ENCODE measurements around the gene NAA20.
"Not testable (repeated sequence)": the region's sequence is repeated elsewhere in the genome, so short reads cannot be mapped to it uniquely, and the experiment has no call there.

NAA20 gene

DNA sequence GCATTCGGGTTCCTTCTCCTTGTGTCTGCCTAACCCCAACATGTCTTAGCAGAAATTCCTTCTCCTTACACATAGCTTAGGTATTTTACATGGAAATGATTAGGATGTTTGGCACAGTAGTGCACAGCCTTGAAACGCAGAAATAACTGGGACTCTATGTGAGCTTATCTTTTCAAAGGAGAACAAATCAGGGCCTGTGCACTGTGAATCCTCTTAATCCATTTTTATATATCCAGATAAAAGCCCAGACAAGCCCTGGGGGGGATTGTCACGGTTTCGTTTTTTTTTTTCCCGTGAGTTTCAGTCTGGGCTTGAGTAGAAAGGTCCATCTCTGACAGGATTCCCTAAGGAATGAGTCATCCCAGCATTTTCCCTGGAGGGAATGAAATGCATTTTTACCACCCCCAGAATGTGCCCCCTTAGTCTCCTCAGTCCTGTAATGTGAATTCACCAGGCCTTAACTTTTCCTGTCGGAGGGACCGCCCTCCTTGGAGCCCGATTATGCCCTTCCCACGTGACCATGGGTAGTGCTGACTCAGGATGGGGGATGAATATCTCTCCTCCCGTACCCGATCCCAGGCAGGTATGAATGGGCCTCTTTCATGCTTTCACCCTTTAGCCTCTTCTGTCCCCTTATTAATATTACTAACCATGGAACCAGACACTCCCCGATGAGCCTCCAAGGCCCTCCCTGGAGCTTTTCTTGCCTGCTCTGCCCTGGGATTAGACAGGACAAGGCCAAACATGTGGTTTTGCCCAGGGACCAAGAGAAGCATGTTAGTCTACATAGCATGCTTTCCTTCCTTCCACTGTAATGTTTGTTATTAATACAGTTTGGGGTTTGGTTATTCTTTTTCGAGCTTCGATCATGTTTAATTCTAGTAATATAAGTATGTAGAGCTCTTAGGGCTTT is 23.9 kb upstream of the NAA20 start:
- no peak for DNase-seq

DNA sequence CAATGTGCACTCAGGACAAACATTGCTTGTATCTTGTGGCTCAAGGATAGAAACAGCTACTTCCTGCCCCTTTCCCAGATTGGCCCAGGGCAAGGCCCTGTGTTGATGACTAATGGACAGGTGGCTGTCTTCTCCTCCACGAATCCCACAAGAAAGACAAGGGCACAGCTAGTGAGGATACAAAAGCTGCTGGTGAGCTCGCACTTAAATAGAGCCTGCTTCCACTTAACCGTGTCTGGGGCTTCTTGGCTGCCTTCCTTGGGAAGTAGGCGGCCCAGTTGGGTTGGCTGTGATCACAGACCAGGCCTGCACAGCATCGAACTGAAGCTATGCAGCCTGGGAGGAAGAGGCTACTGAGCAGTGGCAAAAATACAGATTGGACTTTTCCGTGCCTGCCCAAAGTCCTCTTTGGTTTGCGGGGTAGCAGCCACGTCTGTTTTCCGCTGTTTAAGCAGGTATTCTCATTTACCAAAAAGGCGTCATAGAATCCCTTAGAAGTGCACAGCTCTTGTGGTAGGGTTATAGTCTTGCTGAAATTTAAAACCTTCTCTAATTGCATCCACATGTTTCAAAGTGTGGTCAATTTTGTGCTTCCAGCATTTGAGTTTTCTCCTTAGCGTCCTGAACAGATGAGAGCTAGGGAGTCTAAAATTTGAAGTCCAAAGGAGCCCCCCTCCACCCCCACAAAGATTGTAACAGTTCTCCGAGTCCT is 23.0 kb upstream of the NAA20 start:
- no peak for DNase-seq

DNA sequence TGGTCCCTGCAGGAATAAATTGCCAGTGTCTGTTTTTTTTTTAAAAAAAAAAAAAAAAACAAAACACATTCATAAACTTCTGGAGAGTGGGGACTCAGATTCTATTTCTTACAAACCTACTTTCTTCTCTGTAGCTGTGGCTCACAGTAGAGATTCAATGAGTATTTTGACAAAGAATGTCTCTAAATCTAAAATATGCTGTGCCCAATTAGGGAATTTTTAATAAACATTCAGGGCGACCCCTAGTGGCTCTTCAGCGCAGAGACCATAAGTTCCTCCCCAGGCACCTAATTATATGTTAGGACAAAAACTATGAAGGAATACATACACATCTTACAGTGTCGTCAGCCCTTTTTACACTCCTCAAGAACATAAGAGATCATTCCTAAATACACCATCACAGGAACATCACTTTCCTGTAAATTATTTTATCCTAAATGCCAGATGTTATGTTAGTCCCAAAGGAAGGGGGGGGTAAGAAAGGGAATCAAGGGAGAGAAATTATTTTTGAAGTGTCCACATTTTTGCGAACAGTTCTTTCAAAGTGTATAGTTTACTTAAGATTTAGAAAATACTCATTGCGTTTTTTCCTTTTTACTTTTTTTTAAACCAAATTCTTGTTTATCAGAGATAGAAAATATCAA is 21.8 kb upstream of the NAA20 start:
- DNase-seq: peak; percentile 74

DNA sequence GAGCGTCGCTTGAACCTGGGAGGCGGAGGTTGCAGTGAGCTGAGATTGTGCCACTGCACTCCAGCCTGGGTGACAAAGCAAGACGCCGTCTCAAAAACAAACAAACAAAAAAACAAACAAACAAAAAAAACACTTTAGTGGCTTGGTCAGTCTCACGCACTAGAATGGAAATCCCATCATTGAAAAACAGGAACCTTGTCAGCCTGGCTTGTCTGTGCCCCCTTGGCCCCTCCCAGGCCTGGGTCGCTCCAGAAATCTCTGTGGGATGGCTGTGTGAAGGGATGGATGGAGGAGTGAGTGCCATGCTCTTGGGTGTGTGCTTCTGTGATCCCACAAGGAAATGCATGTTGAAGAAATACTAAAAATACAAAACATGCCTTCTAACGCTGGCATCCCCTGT is 20.9 kb upstream of the NAA20 start:
- no peak for DNase-seq

DNA sequence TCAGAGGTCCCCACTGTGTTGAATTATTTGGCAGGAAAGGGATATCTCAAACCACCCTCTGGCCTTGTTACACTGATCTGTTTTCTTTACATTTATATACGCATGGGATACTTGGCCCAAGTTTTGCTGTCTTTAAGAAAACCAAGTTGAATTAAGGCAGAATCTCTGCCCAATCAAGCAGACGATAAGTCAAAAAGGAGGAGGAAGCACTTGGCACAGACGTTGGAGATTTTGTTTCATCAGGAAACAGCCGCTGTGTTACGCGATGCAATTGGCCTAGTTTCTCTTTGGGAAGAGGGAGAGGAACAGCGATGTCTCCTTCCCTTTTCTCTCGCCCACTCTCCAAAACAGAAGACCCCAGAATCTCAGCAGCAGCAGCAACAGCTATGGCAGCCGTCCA is 20.2 kb upstream of the NAA20 start:
- DNase-seq: no peak

- DNase-seq: no peak
Measured at GRCh38 chr20:19998990-19999705, 18.0 kb upstream of the NAA20 start.

DNA sequence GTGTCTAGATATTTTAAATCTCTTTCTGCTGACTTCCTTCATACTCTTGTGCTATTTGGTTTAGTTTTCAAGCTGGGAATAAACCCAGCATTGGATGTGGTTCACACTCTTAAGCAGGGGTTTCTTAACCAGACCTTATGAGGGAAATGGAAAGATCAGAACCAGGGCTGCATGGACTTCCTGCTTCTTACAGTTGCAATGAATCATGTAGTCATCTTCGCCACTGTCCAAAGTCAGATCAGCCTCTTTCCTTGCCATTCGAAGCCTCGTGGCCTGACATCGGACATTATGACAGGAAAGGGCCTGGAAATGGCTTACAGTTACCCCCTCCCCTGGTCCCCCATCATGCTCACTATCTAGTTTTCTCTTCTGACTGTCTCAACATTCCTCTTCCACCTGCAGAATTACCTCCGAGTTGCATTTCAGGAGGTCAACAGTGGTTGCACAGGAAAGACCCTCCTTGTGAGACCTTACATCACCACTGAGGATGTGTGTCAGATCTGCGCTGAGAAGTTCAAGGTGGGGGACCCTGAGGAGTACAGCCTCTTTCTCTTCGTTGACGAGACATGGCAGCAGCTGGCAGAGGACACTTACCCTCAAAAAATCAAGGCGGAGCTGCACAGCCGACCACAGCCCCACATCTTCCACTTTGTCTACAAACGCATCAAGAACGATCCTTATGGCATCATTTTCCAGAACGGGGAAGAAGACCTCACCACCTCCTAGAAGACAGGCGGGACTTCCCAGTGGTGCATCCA is 16.8 kb upstream of the NAA20 start:
- DNase-seq: no peak

GRCh38 chr20:20002101-20002998 is 14.8 kb upstream of the NAA20 start:
- no peak for DNase-seq

- no peak for DNase-seq
Measured at GRCh38 chr20:20003031-20003954, 13.9 kb upstream of the NAA20 start.

GRCh38 chr20:20003955-20004322 is 13.2 kb upstream of the NAA20 start:
- not testable (repeated sequence) for DNase-seq

- DNase-seq: no peak
Measured at GRCh38 chr20:20005342-20005741, 11.8 kb upstream of the NAA20 start.

GRCh38 chr20:20009784-20010253 is 7.3 kb upstream of the NAA20 start:
- DNase-seq: peak; percentile 92

GRCh38 chr20:20010639-20011500 is 6.3 kb upstream of the NAA20 start:
- peak; percentile 72 for DNase-seq

DNA sequence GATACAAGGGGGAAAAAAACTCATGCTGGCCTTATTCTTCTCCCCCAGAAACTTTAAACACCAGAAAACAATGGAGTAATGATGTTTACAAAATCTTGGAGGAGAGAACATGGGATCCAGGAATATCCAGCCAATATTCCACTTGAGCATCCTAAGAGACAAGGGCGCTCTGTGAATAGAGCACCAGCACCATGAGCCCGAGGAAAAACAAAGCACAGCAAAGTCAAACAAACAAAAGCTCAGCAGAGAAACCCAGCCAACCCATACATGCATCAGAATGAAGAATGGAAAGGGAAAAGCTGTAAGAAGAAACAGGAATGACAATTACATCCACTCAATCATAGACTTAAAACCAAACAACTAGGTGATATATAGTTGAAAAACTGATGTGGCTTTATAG is 4.6 kb upstream of the NAA20 start:
- DNase-seq: no peak

DNA sequence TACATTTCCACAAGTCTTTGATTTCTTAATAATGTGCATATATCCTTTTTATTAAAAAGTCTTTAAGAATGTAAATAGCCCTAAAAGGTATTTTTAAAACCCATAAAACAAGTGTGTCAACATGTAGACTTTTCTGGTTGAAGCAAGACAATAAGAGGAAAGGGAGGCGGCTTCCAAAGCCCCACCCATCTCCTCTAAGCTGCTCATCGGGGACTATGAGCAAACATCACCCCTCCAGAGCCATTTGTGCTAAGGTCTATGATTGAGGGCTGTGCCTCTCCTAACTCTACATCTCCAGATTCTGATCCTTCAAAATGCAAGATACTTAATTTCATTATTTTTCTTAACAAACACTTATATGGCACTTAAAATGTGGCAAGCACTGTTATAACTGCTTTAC is 2.5 kb upstream of the NAA20 start:
- peak; percentile 32 for DNase-seq

GRCh38 chr20:20017844-20018185 is 653 bp downstream of the NAA20 start:
- peak; percentile 15 for DNase-seq

- no peak for DNase-seq
Measured at GRCh38 chr20:20018366-20018765, 1.2 kb downstream of the NAA20 start.

GRCh38 chr20:20019123-20019522 is 2.0 kb downstream of the NAA20 start:
- no peak for DNase-seq

- no peak for DNase-seq
Measured at GRCh38 chr20:20020908-20021307, 3.7 kb downstream of the NAA20 start.

All from NCI-H510A treated with DMSO at 0.1 percent for 48 hours (cell line).